Posterior cingulate gyrus (tissue), 11 donors: ENCODE measurements around the gene SLC34A1.
A peak's percentile ranks its signal among the peaks of the same experiment; 100 is the strongest.
"Not testable (repeated sequence)": the region's sequence is repeated elsewhere in the genome, so short reads cannot be mapped to it uniquely, and the experiment has no call there.

Experiments
- DNase-seq, 10 donors: peaks; one replicate each; pipeline versions ENCODE4 v3.0.0 to v3.0.0-alpha.2; 2020 to 2021; ENCODE audit warnings: mixed read lengths in 3 of 10
- intact Hi-C: fragments of 100-400 bp; cut with DNase I; formaldehyde crosslinking; loops from one replicate; pipeline ENCODE4 v1.15.1; 2023

Gene SLC34A1, protein sequence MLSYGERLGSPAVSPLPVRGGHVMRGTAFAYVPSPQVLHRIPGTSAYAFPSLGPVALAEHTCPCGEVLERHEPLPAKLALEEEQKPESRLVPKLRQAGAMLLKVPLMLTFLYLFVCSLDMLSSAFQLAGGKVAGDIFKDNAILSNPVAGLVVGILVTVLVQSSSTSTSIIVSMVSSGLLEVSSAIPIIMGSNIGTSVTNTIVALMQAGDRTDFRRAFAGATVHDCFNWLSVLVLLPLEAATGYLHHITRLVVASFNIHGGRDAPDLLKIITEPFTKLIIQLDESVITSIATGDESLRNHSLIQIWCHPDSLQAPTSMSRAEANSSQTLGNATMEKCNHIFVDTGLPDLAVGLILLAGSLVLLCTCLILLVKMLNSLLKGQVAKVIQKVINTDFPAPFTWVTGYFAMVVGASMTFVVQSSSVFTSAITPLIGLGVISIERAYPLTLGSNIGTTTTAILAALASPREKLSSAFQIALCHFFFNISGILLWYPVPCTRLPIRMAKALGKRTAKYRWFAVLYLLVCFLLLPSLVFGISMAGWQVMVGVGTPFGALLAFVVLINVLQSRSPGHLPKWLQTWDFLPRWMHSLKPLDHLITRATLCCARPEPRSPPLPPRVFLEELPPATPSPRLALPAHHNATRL

DNA sequence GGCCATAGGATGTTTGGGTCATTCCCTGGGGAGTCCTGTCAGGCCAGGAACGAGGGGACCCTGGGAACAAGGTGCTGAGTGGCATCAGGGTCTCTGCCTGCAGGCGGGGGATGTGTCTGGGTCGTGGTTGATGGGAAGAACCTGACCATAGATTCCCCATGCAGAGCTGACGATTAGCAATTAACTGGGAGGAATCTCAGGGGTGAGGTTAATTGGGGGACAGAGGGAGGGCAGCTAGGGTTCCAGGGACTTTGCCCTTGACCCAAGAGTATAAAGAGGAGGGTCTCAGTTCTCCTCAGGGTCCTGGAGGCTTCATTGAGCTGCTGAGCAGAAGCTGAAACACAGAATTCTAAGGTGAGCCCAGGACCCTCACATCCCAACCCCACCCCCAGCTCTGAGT lies at the start of gene SLC34A1:
Gene SLC34A1, plus strand, starts transcription at position 301 of the 400 bp plus-strand sequence. CDS start 1,308 bp downstream, outside the sequence.
- intact Hi-C loops = no loop called here
- no peak for DNase-seq

DNA sequence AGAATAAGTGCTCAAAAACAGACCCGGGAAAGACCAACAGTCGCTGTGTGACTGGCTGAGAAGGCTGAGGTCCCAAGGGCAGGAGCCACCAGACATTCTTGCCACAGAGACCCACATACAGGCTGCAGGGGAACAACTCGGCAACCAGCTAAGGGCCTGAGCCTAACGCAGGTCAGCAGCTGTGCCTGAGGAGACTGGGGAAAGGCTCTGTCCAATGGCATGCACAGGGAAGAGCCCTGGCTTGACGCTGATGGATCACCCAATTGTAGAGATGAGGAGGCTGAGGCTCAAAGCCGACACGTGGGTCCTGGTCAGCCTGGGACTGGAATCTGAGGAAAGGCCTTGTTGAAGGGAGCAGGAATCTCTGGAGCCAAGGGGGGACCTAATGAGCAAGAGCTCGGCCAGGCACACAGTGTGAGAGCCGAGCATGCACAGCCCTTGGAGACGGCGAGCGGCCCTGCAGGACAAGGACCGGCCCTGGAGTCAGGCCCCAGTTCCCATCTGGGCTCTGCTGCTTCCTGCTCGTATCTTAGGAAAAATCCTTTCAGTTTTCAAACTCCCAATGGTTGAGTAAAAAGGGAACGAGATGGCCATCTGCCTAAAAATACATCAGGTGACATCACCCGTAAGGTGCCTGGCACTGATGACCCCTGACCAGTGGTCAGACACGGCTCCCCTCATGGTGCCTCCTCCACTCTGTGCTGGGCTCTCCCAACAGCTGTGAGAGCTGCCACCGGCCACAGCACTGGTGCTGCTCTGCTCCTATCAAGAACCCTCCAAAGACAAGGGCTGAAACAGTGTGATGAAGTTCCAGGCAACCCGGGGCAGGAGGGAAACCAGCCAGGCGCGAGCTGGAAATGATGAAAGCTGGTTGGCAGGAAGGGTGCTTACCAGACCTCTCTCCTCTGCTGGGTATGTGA lies 49.2 kb upstream of the SLC34A1 start:
- DNase-seq = peak in 3 of 10 donors; percentile 25 to 66 (median 55)

DNA sequence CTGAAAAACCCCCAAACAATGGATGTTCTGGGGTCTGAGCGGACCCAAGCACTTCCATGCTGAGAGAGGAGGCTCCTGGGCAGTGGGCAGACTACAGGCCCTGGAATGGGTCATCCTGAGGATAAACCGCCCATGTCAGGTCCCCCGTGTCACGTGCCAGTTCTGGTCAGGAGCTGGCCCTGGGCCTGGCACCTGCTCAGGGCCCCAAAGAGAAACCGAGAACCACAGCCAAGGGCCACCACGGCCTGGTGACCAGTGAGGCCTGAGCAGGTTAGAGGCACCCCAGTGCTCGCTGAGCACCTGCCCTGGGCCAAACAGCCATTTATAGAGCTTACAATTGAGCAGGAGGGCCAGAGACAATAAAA lies 48.6 kb upstream of the SLC34A1 start:
- DNase-seq = peak in 3 of 10 donors; percentile 46 to 62 (median 59)
- intact Hi-C loops = no loop called here

More for the DNA sequence above, 49.2 kb upstream of the SLC34A1 start:
- intact Hi-C loops = no loop called here

DNA sequence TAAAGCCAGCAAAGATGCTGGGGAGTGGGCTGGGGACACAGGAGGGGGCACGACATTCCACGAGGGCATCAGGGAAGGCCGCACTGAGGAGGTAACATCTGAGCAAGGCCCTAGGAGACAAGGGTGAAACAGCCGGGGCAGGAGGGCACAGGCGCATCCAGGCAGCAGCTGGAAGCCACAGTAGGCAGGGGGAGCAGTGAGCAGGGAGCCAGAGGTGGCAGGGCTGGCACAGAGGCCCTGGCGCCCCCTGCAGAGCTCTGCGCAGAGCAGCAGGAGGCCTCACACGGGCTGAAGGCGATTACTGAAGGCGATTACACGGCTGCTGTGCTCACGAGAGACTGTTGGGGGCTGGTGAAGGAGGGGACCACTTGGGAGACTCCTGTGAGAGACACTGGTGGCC lies 48.1 kb upstream of the SLC34A1 start:
- intact Hi-C loops = no loop called here
- DNase-seq = peak in 3 of 10 donors; percentile 13 to 68 (median 60)

DNA sequence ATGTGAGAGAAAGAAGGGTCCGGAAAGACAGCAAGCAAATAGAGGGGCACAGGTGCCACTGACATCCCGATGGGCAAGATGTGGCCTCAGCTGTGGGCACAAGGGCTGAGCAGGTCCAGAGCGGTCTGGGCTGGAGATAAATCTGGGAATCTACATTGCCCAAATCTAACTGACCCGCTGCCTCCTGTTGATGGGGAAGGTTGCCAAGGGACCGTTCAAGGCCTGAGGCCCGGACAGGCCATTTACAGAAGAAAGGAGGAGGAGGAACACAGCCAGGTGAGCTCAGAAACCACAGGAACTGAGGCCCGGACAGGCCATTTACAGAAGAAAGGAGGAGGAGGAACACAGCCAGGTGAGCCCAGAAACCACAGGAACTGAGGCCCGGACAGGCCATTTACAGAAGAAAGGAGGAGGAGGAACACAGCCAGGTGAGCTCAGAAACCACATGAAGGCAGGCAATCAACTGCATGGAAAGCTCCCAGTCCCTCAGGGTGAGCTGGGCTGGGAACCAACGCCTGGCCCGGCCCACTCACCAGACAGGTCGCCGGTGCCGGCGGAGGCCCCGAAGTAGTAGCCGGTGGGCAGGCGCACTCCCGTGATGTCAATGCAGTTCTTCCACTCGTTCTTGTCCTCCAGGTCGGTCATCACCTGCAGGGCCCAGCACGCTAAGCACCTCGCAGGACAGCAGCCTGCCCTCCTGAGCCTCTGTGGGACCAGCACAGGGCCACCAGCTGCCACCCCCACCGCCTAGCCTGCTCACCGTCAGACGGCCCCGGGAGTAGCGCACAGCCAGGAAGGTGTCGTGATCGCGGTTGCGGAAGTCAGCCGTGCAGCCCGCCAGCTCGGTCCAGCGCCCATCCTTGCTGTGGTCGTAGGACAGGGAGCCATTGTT lies 47.4 kb upstream of the SLC34A1 start:
- intact Hi-C loops = no loop called here
- peak in 3 of 10 donors; percentile 51 to 81 (median 78) for DNase-seq

DNA sequence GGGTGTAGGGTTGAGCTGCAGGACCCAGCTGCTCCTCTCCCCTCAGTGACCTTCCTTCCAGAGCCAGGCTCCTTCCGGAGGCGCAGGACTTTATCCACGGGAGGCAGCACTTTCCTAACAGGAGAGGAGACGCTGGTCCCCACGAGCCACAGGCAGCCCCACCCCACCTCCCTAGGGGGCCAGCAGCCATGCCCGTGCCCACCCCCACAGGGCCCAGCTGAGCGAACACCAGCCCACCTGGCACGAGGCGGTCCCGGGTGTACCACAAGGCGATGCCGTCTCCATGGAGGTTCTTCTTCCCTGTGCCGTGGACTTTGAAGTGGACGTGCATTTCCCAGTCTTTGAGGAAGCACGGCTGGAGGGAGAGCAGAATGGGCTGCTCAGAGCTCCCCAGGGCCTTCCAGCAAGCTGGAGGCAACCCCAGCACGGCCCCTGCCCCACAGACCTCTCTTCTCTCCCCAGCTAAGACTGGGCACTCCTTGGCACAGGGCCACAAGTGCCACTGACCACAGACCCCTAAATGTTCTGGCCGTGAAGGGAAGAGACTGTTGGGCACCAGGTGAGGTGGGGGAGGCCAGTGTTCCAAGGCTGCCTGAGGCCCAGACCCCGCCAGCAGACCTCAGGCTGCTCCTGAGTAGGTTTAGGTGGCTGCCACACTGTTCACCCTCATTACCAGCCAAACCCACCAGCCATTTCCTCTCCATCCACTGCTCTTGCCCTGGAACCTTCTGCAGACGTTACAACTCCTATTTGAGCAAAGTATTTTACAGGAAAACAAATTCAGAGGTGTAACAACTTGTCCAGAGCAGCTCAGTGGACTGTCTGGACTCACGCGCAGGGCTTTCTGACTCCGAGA lies 45.8 kb upstream of the SLC34A1 start:
- DNase-seq = peak in 3 of 10 donors; percentile 52 to 74 (median 52)
- intact Hi-C loops = no loop called here

DNA sequence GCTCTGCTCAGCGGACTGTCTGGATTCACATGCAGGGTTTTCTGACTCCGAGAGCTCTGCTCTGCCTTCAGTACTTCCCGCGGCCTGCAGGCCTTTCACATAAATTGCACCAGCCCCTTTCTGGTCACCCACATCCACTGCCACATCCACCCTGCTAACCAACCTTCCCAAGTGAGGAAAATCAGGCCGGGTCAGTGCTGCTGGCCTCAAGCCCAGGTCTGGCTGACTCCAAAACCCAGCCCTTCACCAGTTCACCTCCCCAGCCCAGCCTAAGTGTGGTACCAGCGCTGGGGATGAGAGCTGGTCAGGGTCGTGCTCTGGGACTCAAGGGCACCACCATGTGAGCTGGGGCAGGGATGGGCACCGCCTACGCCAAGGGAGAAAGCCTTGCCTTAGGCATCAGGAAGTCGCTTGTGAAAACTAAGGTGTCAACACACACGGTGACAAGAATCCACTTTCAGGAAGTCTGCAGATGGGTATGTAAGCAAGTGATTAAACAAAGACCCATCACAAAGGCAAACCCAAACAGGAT lies 45.1 kb upstream of the SLC34A1 start:
- peak in 3 of 10 donors; percentile 26 to 56 (median 31) for DNase-seq
- intact Hi-C loops = no loop called here

DNA sequence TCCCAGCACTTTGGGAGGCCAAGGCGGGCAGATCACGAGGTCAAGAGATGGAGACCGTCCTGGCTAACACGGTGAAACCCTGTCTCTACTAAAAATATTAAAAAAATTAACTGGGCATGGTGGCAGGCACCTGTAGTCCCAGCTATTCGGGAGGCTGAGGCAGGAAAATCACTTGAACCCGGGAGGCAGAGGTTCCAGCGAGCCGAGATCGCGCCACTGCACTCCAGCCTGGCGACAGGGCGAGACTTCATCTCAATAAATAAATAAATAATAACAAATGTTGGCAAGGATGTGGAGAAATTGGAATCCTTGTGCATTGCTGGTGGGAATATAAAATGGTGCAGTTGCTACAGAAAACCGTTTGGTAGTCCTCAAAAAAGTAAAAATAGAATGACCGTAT lies 41.2 kb upstream of the SLC34A1 start:
- DNase-seq = peak in 3 of 10 donors; percentile 52 to 57 (median 55)
- intact Hi-C loops = not testable (repeated sequence)

DNA sequence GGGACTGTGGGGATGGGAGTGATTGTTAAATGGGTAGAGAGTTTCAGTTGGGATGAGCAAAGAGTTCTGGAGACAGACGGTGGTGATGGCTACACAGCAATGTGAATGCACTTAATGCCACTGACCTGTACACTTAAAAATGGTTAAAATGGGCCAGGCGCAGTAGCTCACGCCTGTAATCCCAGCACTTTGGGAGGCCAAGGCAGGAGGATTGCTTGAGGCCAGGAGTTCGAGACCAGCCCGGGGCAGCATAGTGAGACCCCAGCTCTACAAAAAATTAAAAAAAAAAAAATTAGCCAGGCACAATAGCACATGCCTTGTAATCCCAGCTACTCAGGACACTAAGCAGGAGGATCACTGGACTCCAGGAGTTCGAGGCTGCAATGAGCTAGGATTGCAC lies 40.5 kb upstream of the SLC34A1 start:
- intact Hi-C loops = no loop called here
- DNase-seq = peak in 3 of 10 donors; percentile 0 to 8 (median 2)

DNA sequence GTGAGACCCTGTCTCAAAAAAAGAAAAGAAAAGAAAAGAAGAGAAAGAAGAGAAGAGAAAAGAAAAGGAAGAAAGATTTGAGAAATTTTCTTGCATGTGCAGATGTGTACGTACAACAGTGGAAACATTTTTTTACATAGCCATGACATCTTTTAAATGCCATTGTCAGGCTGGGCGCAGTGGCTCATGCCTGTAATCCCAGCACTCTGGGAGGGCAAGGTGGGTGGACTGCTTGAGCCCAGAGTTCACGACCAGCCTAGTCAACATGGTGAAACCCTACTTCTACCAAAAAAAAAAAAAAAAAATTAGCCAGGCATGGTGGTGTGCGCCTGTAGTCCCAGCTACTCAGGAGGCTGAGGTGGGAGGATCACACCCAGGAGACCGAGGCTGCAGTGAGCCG lies 39.3 kb upstream of the SLC34A1 start:
- intact Hi-C loops = no loop called here
- DNase-seq = peak in 3 of 10 donors; percentile 27 to 36 (median 28)

DNA sequence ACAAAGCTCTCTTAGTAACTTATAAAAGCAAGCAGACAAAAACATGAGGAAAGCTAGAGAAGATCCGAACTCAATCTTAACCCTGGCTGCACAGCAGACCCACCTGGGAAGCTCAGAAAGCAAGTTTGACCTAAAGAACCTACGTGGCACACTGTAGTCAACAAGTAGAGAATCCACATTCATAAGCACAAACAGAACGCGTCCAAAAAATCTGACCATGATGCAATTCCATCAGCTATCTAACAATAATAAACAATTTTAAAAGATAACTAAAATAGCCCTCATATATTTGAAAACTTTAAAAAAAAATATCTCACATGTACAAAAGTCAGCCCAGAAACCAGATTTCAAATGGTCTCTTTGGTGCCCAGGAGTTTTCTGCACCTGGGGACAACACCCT lies 37.4 kb upstream of the SLC34A1 start:
- intact Hi-C loops = no loop called here
- DNase-seq = peak in 1 of 10 donors; percentile 9

DNA sequence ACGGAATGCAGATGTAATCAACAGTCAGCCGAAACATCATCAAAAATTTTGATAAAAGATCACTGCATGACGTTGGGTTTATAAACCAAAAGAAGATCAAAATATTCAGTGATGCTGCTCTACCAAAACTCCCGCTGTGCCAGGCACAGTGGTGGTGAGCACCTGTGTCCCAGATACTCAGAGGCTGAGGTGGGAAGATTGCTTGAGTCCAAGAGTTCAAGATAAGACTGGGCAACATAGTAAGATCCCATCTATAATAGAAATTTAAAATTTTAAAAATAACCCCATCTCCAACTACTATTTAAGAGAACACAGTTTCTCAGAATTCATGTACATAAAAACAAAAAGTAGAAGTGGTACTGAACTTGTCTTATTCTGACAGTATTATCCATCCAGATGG lies 36.5 kb upstream of the SLC34A1 start:
- peak in 1 of 10 donors; percentile 22 for DNase-seq
- intact Hi-C loops = no loop called here

DNA sequence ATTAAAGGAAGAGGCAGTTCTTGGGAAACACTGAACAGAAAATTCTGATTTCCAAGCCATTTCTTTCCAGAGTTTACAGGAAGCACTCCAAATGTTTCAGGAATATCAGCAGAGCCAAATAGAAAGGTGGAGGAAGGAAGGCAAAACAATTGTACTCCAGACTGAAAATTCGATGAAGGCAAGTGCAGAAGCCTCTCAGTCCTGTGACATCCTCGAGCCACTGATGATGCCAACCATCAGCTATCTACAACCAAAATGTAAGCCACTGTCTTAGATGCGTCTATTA lies 34.9 kb upstream of the SLC34A1 start:
- intact Hi-C loops = no loop called here
- DNase-seq = no peak

DNA sequence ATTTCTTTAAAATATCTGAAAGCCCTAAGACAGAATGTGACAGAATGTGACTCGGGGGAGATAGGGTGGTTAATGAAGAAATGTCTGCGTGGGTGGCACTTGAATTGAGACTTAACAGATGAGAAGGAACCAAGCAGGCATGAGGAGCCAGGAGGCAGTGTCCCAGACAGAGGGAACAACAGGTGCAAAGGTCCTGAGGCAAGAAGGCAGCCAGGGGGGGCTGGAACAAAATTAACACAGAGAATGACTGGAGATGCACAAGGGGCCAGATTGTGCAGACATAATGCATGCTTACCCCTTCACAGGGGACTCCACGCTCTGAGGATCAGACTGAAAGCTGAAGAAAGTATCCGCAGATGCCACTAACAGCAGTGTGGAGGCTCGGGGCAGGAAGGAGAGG lies 34.5 kb upstream of the SLC34A1 start:
- intact Hi-C loops = loop anchor here (5.0 kb wide), 1 partner anchor 47 kb away; the partner anchor contains the start of genes PRELID1 and RAB24
- peak in 3 of 10 donors; percentile 4 to 17 (median 8) for DNase-seq

DNA sequence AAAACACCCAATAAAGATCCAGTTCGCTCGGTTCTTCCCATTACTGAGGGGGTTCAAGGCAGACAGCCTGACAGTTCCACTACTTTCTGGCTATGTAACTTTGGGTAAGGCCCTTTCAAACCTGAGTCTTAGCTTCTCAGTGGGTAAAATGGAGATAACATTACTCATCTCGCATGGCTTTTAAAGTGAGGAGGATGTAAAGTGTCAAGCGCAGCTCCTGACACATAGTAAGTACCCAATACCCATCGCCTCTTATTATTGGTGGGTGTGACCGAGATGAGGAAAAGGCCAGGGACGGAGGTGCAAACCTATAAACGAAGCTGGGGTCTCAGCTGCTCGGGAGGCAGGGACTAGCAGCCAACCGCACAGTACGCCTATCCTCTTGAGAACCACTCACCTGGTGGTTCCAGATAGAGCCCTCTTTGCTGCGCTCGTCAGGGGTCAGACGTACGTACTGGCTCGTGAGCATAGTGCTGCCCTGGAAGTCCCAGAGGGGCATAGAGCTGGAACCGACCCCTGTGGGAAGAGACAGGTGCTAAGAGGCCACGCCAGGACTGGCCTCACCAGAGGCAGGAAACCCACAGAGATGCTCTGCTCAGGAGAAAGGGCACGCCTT lies 33.4 kb upstream of the SLC34A1 start:
- DNase-seq = peak in 2 of 10 donors; percentile 24 to 64
- intact Hi-C loops = loop anchor here (5.0 kb wide), 1 partner anchor 49 kb away; the partner anchor contains the start of genes PRELID1 and RAB24

DNA sequence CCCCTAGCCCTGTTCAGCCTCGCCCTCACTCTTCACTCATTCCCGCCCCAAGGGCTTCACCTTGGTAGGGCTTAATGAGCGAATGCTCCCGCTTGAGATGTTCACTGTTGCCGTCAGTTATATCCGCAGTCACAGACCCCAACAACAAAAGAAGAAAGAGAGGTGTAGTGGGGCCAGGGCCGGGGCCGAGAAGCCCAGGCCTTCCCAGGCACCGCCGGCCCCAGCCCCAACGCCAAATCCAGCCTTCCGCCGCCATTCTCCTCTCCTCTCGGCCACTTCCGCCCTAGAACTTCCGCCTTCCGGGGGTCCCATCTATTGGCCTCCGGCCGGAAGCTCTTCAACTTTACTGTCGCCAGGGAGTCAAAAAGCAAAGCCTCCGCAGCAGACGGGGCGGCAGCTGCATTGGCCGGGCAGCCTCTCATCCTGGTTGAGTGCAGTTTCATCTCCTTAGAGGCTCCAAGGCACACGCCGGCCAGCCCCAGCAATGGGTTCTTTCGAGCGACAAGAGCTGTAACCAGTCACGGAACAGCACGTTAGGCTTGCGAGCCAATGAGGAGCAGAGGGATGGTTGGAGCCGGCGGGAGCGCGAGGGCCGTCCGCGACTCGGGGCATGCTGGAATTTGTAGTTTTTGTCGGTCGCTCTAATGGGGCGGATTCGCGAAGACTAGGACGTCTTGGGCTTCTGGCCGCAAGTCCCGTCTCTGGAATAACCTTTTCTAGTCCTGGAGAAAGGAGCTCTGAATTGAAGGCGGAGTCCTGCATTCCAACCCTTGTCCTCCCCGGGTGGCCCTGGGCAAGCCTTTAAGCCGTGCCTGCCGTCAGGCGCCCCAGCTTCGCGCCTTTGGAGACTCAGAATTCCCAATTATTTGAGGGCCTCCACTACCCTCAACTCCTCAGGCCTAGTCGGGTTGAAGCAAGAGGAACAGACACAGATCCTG lies 32.6 kb upstream of the SLC34A1 start, which contains the start of gene LMAN2:
Gene LMAN2, minus strand, starts transcription at position 277 of the 938 bp plus-strand sequence. Its CDS starts 21 bp downstream, at position 256.
- intact Hi-C loops = loop anchor here (5.0 kb wide), 1 partner anchor 49 kb away; the partner anchor contains the start of genes PRELID1 and RAB24
- DNase-seq = peak; percentile 91 to 99 (median 95)
